GM12892 (cell line): Measurements from ENCODE around the gene SVBP.

Experiments
- POLR2A ChIP-seq: IDR thresholded peaks from 2 replicates; pipeline ENCODE4 v1.6.1; 2011; ENCODE audit warnings: low read depth, low read length, control low read depth
- TAF1 ChIP-seq: IDR thresholded peaks from 2 replicates; pipeline ENCODE4 v1.6.1; 2011; ENCODE audit warnings: low read depth, mild to moderate bottlenecking, control low read depth, low read length, borderline replicate concordance

GRCh38 chr1:42849944-42850343 is 32.7 kb upstream of the SVBP start:
- TF ChIP-seq POLR2A (no peak), TAF1 (no peak)
